ENCODE measurements around the gene FAM168A.

GRCh38 chr11:73361953-73362776 is 235.7 kb downstream of the FAM168A start:
- no peak for TF ChIP-seq CTCF (IDR thresholded peaks at IDR 0.05)
- no peak for TF ChIP-seq EP300 (IDR thresholded peaks at IDR 0.05)

Data from ovary (tissue), 3 donors.